Measurements from ENCODE around the gene TIAM2. TPM values are rescaled to one million over a fixed set of nuclear protein-coding genes. Genes with fewer than 3 reads are reported as not detected.

Gene TIAM2
- total and polyA plus RNA-seq, 9 of the 15 experiments (the other 6 are each of a cell fraction or from before 2014, with no cell fraction given), result 0.73 to 6.5 (median 4.3) TPM

- TF ChIP-seq DMBX1 (CRISPR knock-in tag; IDR thresholded peaks at IDR 0.05; ENCODE audit: borderline replicate concordance), result peak; percentile 93; the same call in 1 of the 2 replicates
- TF ChIP-seq CREB1 (IDR thresholded peaks at IDR 0.05), result peak; percentile 63; the same call in 1 of the 2 replicates
- no peak for TF ChIP-seq CREB1 (CRISPR knock-in tag; IDR thresholded peaks at IDR 0.05)
- peak; percentile 73 for TF ChIP-seq JUND (IDR thresholded peaks at IDR 0.05; ENCODE audit: borderline replicate concordance, low read depth, low read length)
- peak; percentile 11; the same call in 1 of the 3 replicates for TF ChIP-seq JUND (tag; IDR thresholded peaks at IDR 0.05; ENCODE audit: borderline replicate concordance, low read depth, low read length)
- TF ChIP-seq E4F1 (CRISPR knock-in tag; IDR thresholded peaks at IDR 0.05; ENCODE audit: borderline replicate concordance), result no peak
- TF ChIP-seq CXXC5 (CRISPR knock-in tag; IDR thresholded peaks at IDR 0.05), result peak; percentile 95
- TF ChIP-seq SMAD3 (CRISPR knock-in tag; conservative IDR thresholded peaks at IDR 0.05), result peak; percentile 52; the same call in 1 of the 2 replicates
- peak; percentile 49; the same call in 1 of the 2 replicates for TF ChIP-seq ZNF766 (CRISPR knock-in tag; conservative IDR thresholded peaks at IDR 0.05)
- TF ChIP-seq NFE2 (IDR thresholded peaks at IDR 0.05; ENCODE audit: low read depth), result peak; percentile 36; the same call in 1 of the 2 replicates
- TF ChIP-seq KLF16 (IDR thresholded peaks at IDR 0.05), result peak; percentile 96
- no peak for TF ChIP-seq ATF6 (CRISPR knock-in tag; IDR thresholded peaks at IDR 0.05)
- peak in 1 of 2 experiments; percentile 45; a peak in 1 of 4 replicates for TF ChIP-seq MAZ (CRISPR knock-in tag; conservative IDR thresholded peaks at IDR 0.05 in 1 of 2, IDR thresholded peaks at IDR 0.05 in 1 of 2)
- TF ChIP-seq RBM39 (optimal IDR thresholded peaks at IDR 0.05; ENCODE audit: low read depth, low read length), result no peak
- peak; percentile 61; the same call in 1 of the 2 replicates for TF ChIP-seq HEY1 (CRISPR knock-in tag; IDR thresholded peaks at IDR 0.05; ENCODE audit: borderline replicate concordance)
- TF ChIP-seq MYNN (IDR thresholded peaks at IDR 0.05), result peak; percentile 39; the same call in 1 of the 2 replicates
- TF ChIP-seq MYNN (CRISPR knock-in tag; IDR thresholded peaks at IDR 0.05), result no peak
- TF ChIP-seq NEUROD1 (IDR thresholded peaks at IDR 0.05; ENCODE audit: borderline replicate concordance, low read depth, low read length, partially characterized antibody), result peak; percentile 74
- no peak for TF ChIP-seq ZBTB11 (CRISPR knock-in tag; IDR thresholded peaks at IDR 0.05)
- TF ChIP-seq TAF7 (tag; IDR thresholded peaks at IDR 0.05), result no peak
- TF ChIP-seq PML (IDR thresholded peaks at IDR 0.05; ENCODE audit: low read length), result peak; percentile 96
- no peak for TF ChIP-seq POLR2A (conservative IDR thresholded peaks at IDR 0.05)
- TF ChIP-seq ARHGAP35 (IDR thresholded peaks at IDR 0.05; ENCODE audit: partially characterized antibody), result no peak
Observed at GRCh38 chr6:155079985-155080452, 84.9 kb downstream of the TIAM2 start (continued).

Data from K562 (cell line).